Measurements from ENCODE around the gene ATOSB.
A peak's percentile ranks its signal among the peaks of the same experiment; 100 is the strongest.
"Not testable (repeated sequence)": the region's sequence is repeated elsewhere in the genome, so short reads cannot be mapped to it uniquely, and the experiment has no call there.

The ATOSB gene, protein sequence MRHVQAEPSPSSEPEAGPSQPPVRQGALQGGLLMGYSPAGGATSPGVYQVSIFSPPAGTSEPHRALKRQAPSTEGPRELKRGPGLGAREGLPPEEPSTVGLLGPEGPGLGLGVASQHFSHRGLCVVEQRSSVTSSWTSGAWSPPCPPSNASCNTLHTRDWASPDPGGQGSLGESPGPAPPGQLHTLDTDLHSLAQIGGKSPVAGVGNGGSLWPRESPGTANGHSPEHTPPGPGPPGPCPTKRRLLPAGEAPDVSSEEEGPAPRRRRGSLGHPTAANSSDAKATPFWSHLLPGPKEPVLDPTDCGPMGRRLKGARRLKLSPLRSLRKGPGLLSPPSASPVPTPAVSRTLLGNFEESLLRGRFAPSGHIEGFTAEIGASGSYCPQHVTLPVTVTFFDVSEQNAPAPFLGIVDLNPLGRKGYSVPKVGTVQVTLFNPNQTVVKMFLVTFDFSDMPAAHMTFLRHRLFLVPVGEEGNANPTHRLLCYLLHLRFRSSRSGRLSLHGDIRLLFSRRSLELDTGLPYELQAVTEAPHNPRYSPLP

DNA sequence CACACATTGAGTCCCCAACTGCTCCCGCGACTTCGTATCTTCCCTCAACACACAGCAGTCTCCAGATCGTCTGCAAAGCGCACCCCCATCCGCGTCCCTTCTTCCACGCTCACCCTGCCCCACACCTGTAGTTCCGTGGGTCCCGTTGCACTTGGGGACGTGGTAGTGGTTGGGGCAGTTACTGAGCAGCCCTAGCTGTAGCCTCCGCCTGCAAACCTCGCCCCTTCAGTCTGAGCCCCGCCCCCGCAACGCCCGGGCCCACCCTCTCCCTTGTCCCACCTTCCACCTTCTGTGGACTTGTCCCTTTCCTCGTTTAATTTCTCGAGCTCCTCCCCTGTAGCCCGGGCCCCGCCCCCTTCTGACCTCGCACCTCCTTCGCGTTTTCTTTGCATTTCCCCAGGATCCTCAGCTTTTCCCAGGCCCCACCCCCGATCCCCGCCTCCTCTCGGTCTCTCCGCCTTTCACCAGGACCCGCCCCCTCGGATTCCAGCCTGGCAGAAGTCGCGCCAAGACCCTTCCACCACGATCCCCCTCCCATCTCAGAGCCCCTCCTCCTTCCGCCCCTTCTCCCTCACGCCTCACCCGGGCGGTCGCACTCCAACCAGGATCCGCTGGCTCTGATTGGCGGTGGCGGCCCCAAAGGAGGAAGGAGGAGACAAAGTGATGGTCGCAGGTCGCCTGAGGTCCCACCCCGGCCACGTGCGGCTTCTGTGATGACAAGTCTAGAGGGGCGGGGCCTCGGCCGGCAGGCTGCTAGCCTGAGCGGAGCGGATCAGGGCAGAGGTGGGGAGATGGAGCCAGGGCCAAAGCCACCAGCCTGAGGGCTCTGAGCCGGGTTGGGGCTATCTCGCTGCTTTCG is at the start of gene ATOSB:
Gene ATOSB (minus strand): TSS at position 183 of the 859 bp plus-strand sequence. CDS start 7,588 bp downstream, outside the sequence.
- peak; percentile 93 for DNase-seq

DNA sequence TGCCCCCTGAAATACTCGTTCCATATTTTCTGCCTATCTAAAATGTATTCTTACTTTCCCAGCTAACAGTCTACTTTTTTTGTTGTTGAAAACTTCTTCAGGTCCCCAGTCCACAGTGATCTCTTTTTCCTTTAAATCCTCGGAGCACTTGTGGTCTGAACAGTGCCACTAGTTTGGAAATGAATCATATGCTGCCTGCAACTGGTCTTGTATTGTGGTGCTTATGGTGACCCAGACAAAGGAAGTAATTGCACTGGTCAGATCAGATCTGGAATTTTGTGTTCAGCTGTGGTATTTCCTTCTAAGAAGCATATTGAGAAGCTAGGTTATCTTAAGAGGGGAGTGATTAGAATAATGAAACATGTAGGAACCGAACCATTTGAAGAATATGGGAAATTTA is 49.0 kb upstream of the ATOSB start:
- no peak for DNase-seq

DNA sequence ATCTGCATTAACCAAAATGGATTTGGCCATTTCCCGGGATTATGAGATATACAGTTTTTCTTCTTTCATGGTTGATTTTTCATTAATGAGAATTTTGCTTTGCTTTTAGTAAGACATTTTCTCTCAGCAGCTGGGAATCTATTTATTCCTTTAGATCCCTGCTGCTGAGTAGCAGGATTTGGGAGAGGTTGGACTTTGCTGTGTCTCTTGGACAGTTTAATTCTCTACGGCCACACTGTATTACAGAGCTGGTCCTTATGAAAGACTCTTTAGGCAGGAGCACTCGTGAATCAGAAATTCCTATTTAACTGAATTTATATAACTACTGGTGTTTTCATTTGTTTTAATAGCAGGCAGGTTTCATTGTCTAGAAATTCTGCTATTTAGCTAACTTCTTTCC is 47.8 kb upstream of the ATOSB start:
- no peak for DNase-seq

DNA sequence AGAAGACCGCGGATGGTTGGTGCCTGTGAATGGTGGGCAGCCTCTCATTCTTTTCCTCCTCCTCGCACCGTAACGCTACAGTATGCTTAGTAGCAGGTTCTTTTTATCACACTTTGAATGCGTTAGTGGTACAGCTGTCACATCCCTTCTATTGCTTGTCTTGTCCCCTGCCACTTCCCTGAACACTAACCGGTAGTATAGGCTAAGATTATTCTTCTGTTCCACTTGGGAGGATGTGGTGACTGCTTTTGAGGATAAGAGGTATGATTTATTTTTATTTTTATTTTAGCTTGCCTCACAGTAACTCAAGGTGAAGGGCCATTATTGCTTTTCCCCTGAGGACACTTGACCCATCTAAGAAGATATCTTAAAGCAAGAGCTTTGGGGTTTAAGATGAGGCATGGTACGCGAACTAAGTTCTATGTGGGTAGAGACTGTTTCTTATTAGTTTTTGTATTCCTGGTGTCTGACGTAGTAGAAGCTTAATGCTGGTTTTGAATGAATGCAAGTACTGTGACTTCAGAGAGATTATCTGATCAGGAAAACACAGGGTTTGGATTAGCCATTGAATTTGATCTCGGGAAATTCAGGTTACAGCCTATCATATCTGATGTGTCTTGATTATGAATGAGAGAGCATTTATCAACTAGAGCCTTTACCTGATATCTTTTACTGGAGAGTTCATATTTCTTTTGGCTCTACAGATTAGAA is 47.1 kb upstream of the ATOSB start:
- DNase-seq = no peak

DNA sequence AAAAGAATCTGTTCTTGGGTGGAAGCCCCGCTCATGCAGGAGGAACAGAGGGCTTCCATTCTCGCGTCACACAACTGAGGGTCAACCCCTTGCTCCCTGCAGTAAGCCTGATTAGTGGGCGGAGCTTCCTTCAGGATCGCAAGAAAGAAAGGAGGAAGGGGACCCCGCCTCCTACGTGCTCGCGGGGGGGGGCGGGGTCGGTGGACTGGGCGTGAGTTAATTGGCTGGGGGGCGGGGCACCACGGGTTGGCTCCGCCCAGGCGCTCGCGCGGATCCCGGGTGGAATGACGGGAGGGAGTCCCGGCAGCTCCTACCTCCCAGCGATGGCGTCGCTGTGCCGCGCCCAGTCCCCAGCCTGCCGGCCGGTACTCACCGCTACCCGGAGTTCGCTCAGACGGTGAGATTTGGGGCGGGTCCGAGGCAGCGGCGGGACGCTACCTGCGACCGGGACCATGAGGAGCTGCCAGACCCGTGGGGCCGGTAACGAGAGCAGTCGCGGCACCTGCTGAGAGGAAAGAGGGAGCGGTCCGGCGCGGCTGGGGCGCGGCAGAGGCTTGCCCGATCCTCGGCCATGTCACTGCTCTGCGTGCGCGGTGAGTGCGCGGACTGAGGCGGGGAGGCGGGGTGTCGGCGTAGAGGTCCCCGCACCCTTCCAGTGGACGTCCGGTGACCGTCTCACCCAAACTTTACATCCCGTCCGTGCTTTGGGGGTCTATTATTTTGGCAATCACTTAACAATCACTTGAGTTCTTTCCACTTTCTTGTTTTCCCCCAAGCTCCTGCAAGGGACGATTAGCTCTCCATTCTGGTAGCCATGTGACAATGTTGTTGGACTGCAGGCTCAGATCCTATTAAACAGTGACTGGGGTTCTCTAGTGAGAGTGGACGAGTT is 46.3 kb upstream of the ATOSB start, which contains the start of gene UNC13B:
Gene UNC13B (plus strand): TSS at position 297 of the 892 bp plus-strand sequence. CDS start 275 bp downstream, at position 572.
- DNase-seq = peak; percentile 84

DNA sequence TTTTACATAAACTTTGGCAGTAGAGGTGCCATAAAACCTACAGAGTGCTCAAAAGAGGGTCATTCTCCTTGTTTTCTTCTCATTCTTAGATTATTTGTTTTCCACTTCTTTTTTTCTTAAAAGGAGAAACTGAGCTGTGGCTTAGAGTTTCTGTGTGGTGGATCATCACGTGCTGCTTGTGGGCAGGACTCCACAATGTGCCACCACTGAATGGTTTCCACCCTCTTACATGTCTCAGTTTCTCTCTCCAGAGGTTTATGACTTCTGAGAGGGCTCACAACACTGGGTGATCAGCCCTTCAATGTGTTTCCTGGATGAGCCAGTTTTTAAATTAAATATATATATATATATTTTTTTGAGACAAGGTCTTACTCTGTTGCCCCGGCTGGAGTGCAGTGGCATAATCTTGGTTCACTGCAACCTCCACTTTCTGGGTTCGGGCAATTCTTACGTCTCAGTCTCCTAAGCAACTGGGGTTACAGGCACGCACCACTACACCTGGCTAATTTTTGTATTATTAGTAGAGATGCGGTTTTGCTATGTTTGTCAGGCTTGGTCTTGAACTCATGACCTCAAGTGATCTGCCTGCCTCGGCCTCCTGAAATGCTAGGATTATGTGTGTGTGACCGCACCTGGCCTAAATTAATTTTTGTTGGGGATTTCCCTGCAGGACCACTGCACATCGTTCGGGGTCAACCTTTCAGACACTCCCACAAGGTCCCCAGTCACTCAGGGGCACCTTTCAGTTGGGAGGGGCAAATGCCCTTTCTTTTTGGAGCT is 43.0 kb upstream of the ATOSB start:
- DNase-seq = no peak

DNA sequence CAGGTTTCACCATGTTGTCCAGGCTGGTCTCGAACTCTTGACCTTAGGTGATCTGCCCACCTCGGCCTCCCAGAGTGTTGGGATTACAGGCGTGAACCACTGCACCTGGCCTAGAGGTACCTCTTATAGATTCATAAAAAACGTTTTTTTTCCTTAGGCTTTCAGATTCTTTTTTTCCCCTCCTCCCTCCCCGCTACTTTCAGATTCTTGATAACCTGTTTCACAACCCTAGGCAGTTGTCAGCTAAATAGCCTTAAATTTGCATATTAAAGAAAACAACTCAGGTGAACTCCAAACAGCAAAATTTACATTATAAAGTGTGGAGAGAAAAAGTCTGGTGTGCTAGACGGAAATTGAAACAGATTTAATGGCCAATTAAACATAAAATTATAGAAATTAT is 42.2 kb upstream of the ATOSB start:
- DNase-seq = not testable (repeated sequence)

DNA sequence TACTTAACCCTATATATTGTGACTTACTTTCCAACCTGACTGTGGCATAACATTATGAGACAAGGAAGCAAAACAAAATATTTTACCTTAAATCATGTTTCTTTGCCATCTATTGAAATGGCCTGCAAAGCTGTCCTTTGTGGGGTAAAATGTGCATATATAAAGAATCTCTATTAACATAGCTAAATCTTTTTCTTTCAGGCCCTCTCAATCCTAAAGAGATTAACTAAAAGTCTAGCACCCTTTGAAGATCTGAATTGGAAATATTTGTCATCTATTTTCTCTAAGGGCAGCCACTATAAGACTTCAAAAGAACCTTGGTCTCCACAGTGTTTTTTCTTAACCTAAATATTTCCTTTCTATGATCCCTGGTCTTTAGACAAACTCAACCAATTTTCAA is 41.1 kb upstream of the ATOSB start:
- no peak for DNase-seq

DNA sequence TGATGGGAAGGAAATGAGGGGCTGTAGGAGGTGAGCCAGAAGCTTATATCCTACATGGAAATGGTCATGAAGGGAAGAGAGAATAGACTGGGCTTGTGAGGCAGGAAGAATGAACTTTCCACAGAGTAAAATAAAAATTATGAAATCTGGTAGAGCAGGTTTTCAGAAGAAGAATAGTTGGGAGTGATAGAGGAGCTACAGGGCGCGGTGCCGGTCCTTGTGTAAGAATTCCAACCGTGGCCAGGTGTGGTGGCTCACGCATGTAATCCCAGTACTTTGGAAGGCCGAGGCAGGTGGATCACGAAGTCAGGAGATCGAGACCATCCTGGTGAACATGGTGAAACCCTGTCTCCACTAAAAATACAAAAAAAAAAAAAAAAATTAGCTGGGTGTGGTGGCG is 37.3 kb upstream of the ATOSB start:
- no peak for DNase-seq

DNA sequence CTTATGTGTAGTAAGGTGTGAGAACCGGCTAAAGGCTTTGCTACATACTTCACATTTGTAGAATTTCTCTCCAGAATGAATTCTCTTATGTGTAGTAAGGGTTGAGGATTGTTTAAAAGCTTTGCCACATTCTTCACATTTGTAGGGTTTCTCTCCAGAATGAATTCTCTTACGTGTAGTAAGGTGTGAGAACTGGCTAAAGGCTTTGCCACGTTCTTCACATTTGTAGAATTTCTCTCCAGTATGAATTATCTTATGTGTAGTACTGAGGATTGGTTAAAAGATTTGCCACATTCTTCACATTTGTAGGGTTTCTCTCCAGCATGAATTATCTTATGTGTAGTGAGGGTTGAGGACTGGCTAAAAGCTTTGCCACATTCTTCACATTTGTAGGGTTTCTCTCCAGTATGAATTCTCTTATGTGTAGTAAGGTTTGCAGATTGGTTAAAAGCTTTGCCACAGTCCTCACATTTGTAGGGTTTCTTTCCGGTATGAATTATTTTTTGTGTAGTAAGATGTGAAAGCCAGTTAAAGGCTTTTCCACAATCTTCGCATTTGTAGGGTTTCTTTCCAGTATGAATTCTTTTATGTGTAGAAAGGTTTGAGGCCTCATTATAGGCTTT is 32.4 kb upstream of the ATOSB start:
- not testable (repeated sequence) for DNase-seq

DNA sequence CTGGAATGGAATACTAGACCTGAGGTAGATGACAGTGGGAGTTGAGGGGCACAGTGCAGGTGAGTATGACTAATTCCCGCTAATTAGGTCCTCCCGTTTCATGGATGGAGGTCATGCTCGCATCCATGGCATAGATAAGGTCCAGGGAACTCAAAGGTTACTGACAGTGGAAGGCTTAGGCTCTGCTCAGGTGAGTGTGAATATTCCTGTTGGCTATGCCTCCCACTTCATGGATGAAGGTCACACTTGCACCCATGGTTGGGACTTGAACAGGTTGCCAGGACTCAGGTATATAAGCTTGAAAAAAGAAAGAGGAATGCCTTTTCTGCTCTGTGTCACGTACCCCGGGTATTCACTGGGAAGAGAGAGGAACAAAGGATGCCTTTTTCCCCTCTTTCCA is 26.4 kb upstream of the ATOSB start:
- DNase-seq = no peak

DNA sequence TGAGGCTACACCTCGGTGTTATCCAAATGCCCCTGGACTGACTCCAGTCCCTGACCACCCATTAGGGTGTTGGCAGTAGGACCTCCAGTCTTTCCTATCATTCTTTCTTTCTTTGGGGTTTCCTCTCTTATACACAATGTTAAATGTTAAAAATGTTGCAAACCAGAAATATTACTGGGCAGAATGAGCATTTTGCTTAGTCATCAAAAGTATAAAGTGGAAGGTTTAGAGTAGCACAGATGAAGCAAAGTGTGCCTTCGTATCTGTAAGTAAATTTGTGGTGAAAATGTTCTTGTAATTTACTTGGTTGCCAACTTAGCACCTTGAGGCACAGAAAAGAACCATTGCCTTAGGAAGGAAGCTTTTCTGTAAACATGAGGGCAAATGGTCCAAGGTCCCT is 24.4 kb upstream of the ATOSB start:
- no peak for DNase-seq

DNA sequence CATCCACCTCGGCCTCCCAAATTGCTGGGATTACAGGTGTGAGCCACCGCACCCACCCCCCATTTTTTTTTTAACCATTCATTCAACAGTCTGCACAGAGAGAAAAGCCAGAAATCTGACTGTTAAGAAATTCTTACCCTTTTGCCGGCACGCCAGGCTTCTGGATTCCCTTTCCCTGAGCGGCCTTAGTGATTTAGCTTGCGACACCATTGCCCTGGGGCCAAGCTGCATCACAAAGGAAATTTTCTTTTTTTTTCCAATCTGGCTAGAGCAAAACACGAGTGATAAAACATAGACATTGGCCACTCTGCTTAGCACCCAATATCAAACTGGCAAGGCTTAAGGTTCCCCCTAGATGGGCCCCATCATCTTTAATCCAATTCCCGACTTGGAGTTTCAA is 21.2 kb upstream of the ATOSB start:
- DNase-seq = no peak

DNA sequence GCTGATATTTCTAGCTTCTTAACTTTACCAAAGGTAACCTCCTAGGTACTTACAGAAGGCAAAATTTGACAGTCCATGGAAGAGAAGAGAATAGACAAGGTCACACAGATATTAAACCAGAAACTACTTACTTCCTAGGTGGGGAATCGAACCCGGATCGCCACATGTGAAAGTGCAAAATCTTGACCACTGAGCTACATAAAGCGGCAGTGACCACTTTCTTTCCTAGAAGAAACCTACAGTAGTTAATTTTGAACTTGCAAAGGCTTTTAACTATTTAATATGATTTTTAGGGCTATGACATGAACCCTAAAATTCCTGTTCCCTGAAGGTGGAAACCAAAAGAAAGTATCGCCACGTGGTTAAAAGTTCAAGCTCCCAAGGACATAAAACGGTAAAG is 20.3 kb upstream of the ATOSB start:
- no peak for DNase-seq

DNA sequence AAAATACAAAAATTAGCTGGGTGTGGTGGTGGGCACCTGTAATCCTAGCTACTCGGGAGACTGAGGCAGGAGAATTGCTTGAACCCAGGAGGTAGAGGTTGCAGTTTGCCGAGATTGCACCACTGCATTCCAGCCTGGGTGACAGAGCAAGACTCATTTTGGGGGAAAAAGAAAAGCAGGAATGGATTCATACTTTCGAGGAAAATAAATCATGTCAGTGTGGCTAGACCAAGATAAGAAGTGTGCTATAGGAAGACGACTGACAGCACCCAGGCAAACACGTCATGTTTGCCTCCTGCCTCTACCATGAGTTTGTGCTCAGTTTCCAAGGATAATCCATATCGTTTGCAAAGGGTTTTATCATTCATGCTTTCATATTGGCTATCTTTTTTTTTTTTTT is 19.3 kb upstream of the ATOSB start:
- no peak for DNase-seq

DNA sequence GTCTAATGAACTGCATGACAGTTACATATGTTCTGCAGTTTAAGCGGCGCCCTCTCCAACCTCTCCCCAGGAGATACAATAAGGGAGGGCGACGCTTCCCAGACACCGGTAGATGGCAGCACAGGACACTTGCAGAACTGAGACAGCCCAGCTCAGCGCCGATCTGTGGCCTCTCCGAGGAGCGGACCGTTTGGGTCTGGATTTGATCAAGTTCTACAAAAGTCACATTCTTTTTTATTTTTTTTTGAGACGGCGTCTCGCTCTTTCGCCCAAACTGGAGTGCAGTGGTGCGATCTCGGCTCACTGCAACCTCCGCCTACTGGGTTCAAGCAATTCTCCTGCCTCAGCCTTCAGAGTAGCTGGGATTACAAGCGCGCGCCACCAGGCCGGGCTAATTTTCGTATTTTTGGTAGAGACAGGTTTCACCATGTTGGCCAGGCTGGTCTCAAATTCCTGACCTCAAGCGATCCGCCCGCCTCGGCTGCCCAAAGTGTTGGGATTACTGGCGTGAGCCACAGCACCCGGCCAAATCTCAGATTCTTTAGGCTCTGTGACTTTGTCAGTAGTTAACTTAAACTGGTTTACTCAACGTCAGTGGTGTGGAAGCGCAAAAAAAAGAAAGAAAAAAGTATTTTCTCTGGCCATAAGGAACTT is 1.4 kb upstream of the ATOSB start:
- peak; percentile 92 for DNase-seq

DNA sequence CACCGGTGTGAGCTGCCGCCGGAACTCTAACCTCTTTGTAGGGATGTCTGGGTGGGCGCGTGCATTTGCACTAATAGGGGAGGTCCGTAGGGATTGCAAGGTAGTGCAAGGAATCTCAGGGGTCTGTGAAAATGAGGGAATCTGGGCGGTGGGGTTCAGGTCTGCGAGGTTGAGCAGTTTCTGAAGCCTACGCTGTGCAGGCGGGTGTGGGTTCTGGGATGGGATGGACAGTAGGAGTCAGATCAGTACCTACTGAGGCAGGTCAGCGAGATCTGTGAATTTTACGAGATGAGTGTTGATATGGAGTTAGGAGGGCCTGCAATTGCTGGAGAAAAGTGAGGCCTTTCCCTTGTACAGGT is 856 bp upstream of the ATOSB start:
- no peak for DNase-seq

DNA sequence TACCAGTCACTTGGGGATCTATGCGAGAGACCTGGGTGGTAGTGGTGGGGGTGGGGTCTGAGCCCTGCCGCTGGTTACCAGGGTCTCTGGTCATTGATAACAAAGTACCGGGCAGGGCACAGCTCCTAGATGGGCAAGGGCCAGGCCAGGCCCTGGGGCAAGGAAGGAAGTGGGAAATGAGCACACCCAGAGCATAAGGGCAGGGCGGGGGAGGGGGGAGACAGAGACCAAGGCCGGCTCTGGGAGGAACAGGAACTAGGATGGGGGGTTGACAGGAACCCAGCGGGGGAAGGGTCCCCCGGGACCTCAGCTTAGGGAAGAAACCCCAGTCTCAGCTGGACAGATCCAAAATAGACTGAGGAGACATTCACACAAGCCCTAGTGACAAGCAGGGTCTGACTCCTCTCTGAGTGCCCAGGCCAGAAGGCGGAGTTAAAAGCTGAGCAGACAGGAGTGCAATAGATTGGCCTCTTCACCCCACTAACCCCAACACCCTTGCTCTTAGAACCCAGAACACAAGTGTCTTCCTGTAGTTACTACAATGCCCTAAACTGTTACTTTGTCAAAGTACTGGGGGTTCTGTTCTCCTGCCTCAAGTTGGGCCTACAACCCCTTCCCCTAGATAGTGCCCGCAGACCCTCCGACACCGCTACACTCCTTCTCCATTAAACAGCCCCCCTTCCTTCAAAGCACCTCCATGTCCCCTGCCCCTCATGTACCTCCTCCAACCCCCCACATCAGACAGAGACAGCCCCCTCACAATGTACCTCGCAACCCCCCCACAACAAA is 628 bp downstream of the ATOSB start:
- DNase-seq = peak; percentile 47

DNA sequence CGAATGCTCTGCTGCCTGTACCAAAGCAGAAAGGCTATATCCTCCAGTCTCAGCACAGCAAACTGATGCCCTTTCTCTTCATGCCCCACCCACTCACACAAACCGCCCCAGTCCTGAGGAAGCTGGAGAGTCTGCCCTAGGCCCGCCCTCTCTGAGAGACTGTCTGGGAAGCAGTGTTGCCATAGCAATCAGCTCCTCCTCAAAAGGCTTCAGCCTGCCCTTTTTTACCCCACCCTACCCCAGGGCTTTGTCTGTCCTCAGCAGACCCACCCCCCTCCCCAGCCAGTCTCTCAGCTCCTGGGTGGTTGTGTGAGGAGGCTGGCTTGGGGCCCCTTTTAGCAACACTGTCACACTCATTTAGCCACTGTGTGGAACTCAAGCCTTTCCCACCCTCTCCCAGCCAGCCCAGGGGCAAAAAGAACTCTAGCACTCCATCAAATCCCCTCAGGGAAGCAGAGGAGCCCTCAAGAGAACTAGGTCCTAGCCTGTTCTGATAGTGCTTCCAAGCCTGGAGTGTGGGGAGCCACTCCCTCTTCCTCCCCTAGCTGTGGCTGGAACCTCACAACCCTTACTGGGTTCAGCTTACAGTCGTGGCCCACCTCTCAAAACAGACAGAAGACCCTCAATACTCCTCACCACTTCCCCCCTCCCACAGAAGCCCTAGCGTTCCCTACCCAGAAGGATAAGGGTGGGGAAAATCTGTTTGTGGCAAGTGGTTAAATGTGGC is 1.4 kb downstream of the ATOSB start:
- peak; percentile 77 for DNase-seq
